ENCODE data around the gene PPM1D. TPM values are rescaled to one million over a fixed set of nuclear protein-coding genes. Genes with fewer than 3 reads are reported as not detected.
"Not testable (repeated sequence)": the region's sequence is repeated elsewhere in the genome, so short reads cannot be mapped to it uniquely, and the experiment has no call there.

The PPM1D gene
- total RNA-seq, 2 donors from 2014 or later: 14.3 to 21.1 TPM

DNA sequence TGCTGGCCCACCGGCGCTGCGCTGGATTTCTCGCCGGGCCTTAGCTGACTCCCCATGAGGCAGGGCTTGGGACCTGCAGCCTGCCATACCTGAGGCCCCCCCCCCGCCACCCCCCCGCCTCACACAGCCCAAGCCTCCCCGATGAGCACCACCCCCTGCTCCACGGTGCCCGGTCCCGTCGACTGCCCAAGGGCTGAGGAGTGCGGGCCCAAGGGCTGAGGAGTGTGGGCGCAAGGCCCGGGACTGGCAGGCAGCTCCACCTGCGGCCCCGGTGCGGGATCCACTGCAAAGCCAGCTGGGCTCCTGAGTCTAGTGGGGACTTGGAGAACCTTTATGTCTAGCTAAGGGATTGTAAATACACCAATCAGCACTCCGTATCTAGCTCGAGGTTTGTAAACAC is 13.8 kb downstream of the PPM1D start:
- DNase-seq; ATAC-seq; intact Hi-C loops (cut with DNase I, micrococcal nuclease): not testable (repeated sequence)

DNA sequence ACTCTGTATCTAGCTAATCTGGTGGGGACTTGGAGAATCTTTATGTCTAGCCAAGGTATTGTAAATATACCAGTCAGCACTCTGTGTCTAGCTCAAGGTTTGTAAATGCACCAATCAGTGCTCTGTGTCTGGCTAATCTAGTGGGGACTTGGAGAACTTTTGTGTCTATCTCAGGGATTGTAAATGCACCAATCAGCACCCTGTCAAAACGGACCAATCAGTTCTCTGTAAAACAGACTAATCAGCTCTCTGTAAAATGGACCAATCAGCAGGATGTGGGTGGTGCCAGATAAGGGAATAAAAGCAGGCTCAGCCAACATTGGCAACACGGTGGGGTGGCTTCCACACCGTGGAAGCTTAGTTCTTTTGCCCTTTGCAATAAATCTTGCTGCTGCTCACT is 14.3 kb downstream of the PPM1D start:
- DNase-seq; ATAC-seq; intact Hi-C loops (cut with DNase I, micrococcal nuclease): not testable (repeated sequence)

- DNase-seq: no peak
- no peak for ATAC-seq
- intact Hi-C loops (cut with DNase I, micrococcal nuclease): no loop called here
Measured at GRCh38 chr17:60615108-60615507, 15.1 kb downstream of the PPM1D start.

DNA sequence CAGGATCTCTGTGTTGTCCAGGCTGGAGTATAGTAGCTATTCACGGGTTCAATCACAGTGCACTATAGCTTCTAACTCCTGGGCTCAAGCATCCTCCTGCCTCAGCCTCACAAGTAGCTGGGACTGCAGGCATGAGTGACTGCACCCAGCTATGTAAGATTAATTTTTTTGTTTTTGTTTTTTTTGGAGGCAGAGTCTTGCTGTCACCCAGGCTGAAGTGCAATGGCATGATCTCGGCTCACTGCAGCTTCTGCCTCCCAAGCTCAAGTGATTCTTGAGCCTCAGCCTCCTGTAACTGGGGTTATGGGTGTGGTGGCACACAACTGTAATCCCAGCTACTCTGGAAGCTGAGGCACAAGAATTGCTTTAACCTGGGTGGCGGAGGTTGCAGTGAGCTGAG is 15.8 kb downstream of the PPM1D start:
- ATAC-seq (no peak), DNase-seq (no peak)
- intact Hi-C loops (cut with DNase I, micrococcal nuclease): no loop called here

- DNase-seq (no peak), ATAC-seq (no peak)
- intact Hi-C loops (cut with DNase I, micrococcal nuclease): no loop called here
Measured at GRCh38 chr17:60618080-60618479, 18.1 kb downstream of the PPM1D start.

DNA sequence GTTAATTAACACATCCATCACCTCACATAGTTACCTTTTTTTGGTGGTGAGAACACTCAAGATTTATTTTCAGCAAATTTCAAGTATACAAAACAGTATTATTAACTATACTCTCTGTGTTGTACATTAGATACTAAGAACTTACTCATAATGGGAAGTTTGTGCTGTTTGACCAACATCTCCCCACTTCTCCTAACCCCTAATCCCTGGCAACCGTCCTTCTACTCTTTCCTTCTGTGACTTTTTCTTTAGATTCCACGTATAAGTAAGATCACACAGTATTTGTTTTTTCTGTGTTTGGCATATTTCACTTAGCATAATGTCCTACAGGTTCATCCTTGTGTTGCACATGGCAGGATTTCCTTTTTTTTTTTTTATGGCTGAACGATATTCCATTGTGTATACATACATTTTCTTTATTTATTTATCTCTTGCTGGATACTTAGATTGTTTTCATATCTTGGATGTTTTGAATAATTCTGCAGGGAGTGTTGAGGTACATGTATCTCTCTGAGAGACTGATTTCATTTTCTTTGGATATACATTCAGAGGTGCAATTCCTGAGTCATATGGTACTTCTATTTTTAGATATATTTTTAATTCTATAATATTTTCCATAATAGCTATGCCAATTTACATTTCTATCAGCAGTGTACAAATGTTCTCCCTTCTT is 19.0 kb downstream of the PPM1D start:
- DNase-seq (no peak), ATAC-seq (no peak)
- intact Hi-C loops (cut with DNase I, micrococcal nuclease): no loop called here

DNA sequence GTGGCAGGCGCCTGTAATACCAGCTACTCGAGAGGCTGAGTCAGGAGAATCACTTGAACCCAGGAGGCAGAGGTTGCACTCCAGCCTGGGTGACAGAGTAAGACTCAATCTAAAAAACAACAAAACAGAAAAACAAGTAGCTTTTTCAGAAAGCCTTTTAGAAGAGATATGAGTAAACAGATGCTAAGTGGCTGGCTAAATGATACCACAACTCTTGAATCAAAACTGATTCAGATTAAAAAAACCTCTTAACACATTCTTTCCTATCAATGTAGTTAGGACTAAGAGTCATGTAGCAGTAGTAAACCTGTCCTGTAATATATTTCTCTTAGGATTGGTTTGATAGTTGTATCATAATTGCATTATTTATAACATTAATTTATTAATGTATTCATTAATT is 23.0 kb downstream of the PPM1D start:
- ATAC-seq (no peak), DNase-seq (no peak)
- intact Hi-C loops (cut with DNase I, micrococcal nuclease): no loop called here

DNA sequence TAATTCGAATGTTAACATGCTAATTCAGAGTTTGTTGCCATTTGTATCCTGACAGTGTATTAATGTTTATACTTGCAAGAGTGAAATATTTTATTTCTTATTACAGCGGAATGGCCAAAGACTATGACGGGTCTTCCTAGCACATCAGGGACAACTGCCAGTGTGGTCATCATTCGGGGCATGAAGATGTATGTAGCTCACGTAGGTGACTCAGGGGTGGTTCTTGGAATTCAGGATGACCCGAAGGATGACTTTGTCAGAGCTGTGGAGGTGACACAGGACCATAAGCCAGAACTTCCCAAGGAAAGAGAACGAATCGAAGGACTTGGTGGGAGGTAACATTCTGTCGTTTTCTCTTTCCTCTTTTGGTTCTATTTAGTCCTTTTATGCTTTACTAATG is 23.4 kb downstream of the PPM1D start:
- ATAC-seq (no peak), DNase-seq (no peak)
- intact Hi-C loops (cut with DNase I, micrococcal nuclease): no loop called here

DNA sequence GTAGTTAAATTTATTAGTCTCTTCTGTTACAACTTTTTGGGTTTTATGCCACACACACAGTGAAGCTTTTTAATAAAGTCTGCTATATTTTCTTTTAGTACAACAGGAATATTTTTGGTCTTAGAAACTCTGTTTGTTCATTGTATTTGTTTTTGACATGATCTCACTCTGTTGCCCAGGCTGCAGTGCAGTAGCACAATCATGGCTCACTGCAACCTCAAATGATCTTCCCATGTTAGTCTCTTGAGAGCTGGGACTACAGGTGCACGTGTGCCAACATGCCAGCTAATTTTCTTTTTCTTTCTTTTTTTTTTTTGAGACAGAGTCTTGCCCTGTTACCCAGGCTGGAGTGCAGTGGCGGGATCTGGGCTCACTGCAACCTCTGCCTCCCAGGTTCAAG is 27.1 kb downstream of the PPM1D start:
- no peak for DNase-seq
- ATAC-seq: peak; percentile 24
- intact Hi-C loops (cut with DNase I, micrococcal nuclease): no loop called here

GRCh38 chr17:60628252-60628889 is 28.4 kb downstream of the PPM1D start:
- intact Hi-C loops (cut with DNase I, micrococcal nuclease): no loop called here
- peak; percentile 78 for ATAC-seq
- no peak for DNase-seq

GRCh38 chr17:60629120-60629519 is 29.1 kb downstream of the PPM1D start:
- no peak for ATAC-seq
- intact Hi-C loops (cut with DNase I, micrococcal nuclease): no loop called here
- DNase-seq: no peak

GRCh38 chr17:60630352-60630751 is 30.4 kb downstream of the PPM1D start:
- DNase-seq (no peak), ATAC-seq (no peak)
- intact Hi-C loops (cut with DNase I, micrococcal nuclease): no loop called here

DNA sequence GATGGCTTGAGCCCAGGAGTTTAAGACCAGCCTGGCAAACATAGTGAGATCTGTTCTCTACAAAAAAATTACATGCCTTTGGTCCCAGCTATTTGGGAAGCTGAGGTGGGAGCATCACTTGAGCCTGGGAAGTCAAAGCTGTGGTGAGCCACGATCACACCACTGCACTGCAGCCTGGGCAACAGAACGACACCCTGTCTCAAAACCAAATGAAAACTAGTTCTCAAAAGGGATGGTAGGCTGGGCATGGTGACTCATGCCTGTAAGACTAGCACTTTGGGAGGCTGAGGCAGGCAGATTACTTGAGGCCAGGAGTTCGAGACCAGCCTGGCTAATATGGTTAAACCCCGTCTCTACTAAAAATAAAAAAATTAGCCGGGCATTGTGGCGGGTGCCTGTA is 31.1 kb downstream of the PPM1D start:
- intact Hi-C loops (cut with DNase I, micrococcal nuclease): no loop called here
- ATAC-seq: no peak
- DNase-seq: no peak

DNA sequence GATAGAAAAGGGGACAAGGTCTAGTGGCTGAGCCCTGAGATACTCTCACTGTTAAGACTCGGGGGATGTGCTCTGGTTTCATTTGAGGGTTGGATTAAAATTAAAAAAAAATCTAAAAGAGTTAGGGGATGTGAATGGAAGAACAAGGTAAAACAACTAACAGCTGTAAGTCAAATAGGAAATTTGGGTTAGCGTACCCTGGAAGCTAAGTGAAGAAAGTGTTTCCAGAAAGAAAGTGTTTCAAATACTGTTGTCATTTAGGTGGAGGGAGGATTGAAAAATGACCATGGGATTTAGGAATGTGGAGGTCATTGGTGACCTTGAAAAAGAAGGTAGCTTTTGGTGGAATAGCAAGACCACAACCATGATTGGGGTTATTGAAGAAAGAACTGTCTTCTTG is 37.7 kb downstream of the PPM1D start:
- intact Hi-C loops (cut with DNase I, micrococcal nuclease): loop anchor here in 1 of 2 donors (1.0 kb wide), 1 partner anchor 60 kb away; no protein-coding TSS in a partner anchor
- ATAC-seq (no peak), DNase-seq (no peak)

GRCh38 chr17:60639019-60639330 is 39.0 kb downstream of the PPM1D start:
- ATAC-seq (no peak), DNase-seq (no peak)
- intact Hi-C loops (cut with DNase I, micrococcal nuclease): no loop called here

- DNase-seq (no peak), ATAC-seq (no peak)
- intact Hi-C loops (cut with DNase I, micrococcal nuclease): no loop called here
Measured at GRCh38 chr17:60640503-60640902, 40.5 kb downstream of the PPM1D start.

GRCh38 chr17:60641126-60641525 is 41.1 kb downstream of the PPM1D start:
- intact Hi-C loops (cut with DNase I, micrococcal nuclease): no loop called here
- no peak for DNase-seq

GRCh38 chr17:60641810-60642220 is 41.8 kb downstream of the PPM1D start:
- DNase-seq: peak; percentile 55 to 62
- intact Hi-C loops (cut with DNase I, micrococcal nuclease): no loop called here

More at GRCh38 chr17:60641126-60641525, 41.1 kb downstream of the PPM1D start:
- no peak for ATAC-seq

GRCh38 chr17:60645918-60646523 is 46.0 kb downstream of the PPM1D start:
- no peak for DNase-seq
- ATAC-seq: no peak
- intact Hi-C loops (cut with DNase I, micrococcal nuclease): no loop called here

More at GRCh38 chr17:60641810-60642220, 41.8 kb downstream of the PPM1D start:
- peak; percentile 87 for ATAC-seq

- ATAC-seq: no peak
- no peak for DNase-seq
- intact Hi-C loops (cut with DNase I, micrococcal nuclease): no loop called here
Measured at GRCh38 chr17:60646701-60647100, 46.7 kb downstream of the PPM1D start.

All from left colon (tissue), 2 donors.